Caco-2 (cell line): ENCODE measurements around the gene SLC15A1. TPM values are rescaled to one million over a fixed set of nuclear protein-coding genes. Genes with fewer than 3 reads are reported as not detected.
A peak's percentile ranks its signal among the peaks of the same experiment; 100 is the strongest.

Source experiments
- BruUV-seq: library from RNA; stranded (reverse); fragments of 400-500 nt; replicated peaks from 2 replicates; lab custom pipeline; 2021; lab: Mats Ljungman, UMichigan
- CTCF ChIA-PET: fragments of 300-600 bp; sonication (Branson Sonifier 250); formaldehyde crosslinking; loops from one replicate; lab custom pipeline; 2022; ENCODE audit warnings: antibody characterized with exemption; lab: Charles Lee
- POLR2A ChIA-PET: fragments of 300-600 bp; sonication (Branson Sonifier 250); formaldehyde crosslinking; loops from one replicate; lab custom pipeline; 2022; ENCODE audit warnings: antibody characterized with exemption; lab: Charles Lee
- DNase-seq, 2 experiments: peaks; one replicate each; pipeline versions ENCODE4 v3.0.0 to v3.0.0-alpha.2; 2020 to 2022
- H3K27me3 ChIP-seq: replicated peaks from 2 replicates; pipeline ENCODE4 v1.6.0; 2011; ENCODE audit warnings: low read length; ENCODE audit not compliant: control insufficient read depth, insufficient read depth
- H3K36me3 ChIP-seq: 2 replicates; pipeline ENCODE4 v1.5.1; 2011; ENCODE audit warnings: low read length; ENCODE audit not compliant: control insufficient read depth, insufficient read depth
- H3K4me1 ChIP-seq: fragments of 250-450 bp; sonication (Bioruptor Pico); 2 replicates; pipeline ENCODE4 v1.5.1; 2020; ENCODE audit warnings: mild to moderate bottlenecking
- H3K4me3 ChIP-seq: 2 replicates; pipeline ENCODE4 v1.5.1; 2011; ENCODE audit warnings: low read depth, mild to moderate bottlenecking, control low read depth, low read length
- H3K9me3 ChIP-seq: fragments of 250-450 bp; sonication (Bioruptor Pico); 2 replicates; pipeline ENCODE4 v1.5.1; 2020; ENCODE audit warnings: mild to moderate bottlenecking, moderate library complexity
- H3K27ac Mint-ChIP-seq: one replicate; pipeline ENCODE4 v1.8.0; 2022; ENCODE audit warnings: mixed read lengths; ENCODE audit not compliant: unreplicated experiment
- H3K27me3 Mint-ChIP-seq: one replicate; pipeline ENCODE4 v1.8.0; 2022; ENCODE audit warnings: mixed read lengths; ENCODE audit not compliant: insufficient read depth, unreplicated experiment
- H3K36me3 Mint-ChIP-seq: one replicate; pipeline ENCODE4 v1.8.0; 2022; ENCODE audit warnings: mild to moderate bottlenecking, mixed read lengths; ENCODE audit not compliant: insufficient read depth, unreplicated experiment
- H3K4me1 Mint-ChIP-seq: one replicate; pipeline ENCODE4 v1.8.0; 2022; ENCODE audit warnings: low read depth, mixed read lengths; ENCODE audit not compliant: unreplicated experiment
- H3K4me3 Mint-ChIP-seq: one replicate; pipeline ENCODE4 v1.8.0; 2022; ENCODE audit warnings: mild to moderate bottlenecking, moderate library complexity, mixed read lengths; ENCODE audit not compliant: unreplicated experiment
- H3K9me3 Mint-ChIP-seq: one replicate; pipeline ENCODE4 v1.8.0; 2022; ENCODE audit warnings: mixed read lengths; ENCODE audit not compliant: unreplicated experiment
- intact Hi-C: fragments of 100-400 bp; cut with micrococcal nuclease; formaldehyde crosslinking; loops from one replicate; pipeline ENCODE4 v1.10.0; 2022; ENCODE audit not compliant: unreplicated experiment
- total RNA-seq: library from RNA; stranded (reverse); gene quantifications from 2 replicates; pipeline ENCODE4 v1.2.3, GENCODE V29; 2022
- TF ChIP-seq, protein P1 (sequence below), 2 experiments: fragments of 200-600 bp in 1 of 2; IDR thresholded peaks; 1 replicate in 1 of 2; 2 replicates in 1 of 2; pipeline versions ENCODE4 v1.5.1 to v1.8.0; 2011 to 2022; ENCODE audit warnings: antibody characterized with exemption in 1 of 2, control low read depth in 1 of 2, inconsistent platforms in 1 of 2, low read depth in 1 of 2, low read length in 1 of 2, mild to moderate bottlenecking in 1 of 2, moderate library complexity in 1 of 2; ENCODE audit not compliant: insufficient read depth in 1 of 2, severe bottlenecking in 1 of 2, unreplicated experiment in 1 of 2

Gene SLC15A1
- total RNA-seq, 1 experiment from 2014 or later: 12.3 TPM

GRCh38 chr13:98751861-98752466, 508 bp downstream of the SLC15A1 start:
- no TSS peak for BruUV-seq

GRCh38 chr13:98751367-98751782, 1.1 kb downstream of the SLC15A1 start:
- DNase-seq: peak; percentile 88 to 91
- Mint-ChIP-seq H3K4me3 (peak overlapping the region; percentile 74), H3K9me3 (peaks cover 11% of the 10 kb centered on the region), H3K4me1 (peaks cover 14% of the 10 kb centered on the region), H3K27ac (peak overlapping the region; percentile 62), H3K27me3 (peaks cover 3% of the 10 kb centered on the region), H3K36me3 (peaks cover 6% of the 10 kb centered on the region)
- TF ChIP-seq, protein P1, sequence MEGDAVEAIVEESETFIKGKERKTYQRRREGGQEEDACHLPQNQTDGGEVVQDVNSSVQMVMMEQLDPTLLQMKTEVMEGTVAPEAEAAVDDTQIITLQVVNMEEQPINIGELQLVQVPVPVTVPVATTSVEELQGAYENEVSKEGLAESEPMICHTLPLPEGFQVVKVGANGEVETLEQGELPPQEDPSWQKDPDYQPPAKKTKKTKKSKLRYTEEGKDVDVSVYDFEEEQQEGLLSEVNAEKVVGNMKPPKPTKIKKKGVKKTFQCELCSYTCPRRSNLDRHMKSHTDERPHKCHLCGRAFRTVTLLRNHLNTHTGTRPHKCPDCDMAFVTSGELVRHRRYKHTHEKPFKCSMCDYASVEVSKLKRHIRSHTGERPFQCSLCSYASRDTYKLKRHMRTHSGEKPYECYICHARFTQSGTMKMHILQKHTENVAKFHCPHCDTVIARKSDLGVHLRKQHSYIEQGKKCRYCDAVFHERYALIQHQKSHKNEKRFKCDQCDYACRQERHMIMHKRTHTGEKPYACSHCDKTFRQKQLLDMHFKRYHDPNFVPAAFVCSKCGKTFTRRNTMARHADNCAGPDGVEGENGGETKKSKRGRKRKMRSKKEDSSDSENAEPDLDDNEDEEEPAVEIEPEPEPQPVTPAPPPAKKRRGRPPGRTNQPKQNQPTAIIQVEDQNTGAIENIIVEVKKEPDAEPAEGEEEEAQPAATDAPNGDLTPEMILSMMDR (IDR thresholded peaks at IDR 0.05; ENCODE audit: insufficient read depth in 1 of 2, low read depth in 1 of 2, low read length in 1 of 2, severe bottlenecking in 1 of 2, unreplicated experiment in 1 of 2): peak; percentile 12 to 38
- CTCF ChIA-PET: interaction anchor here (0.8 to 1.2 kb wide), 2 partner anchors 25 to 34 kb away, joined by 3 to 5 read pairs; no protein-coding TSS in a partner anchor
- POLR2A ChIA-PET: interaction anchor here (0.6 to 1.0 kb wide), 3 partner anchors 21 to 324 kb away, joined by 3 to 6 read pairs (median 3); no protein-coding TSS in a partner anchor
- intact Hi-C loops: loop anchor here (1.0 to 5.0 kb wide), 3 partner anchors 25 to 91 kb away; no protein-coding TSS in a partner anchor
- H3K36me3 ChIP-seq: no peaks in the 10 kb centered on the region
- H3K27me3 ChIP-seq: no peaks in the 10 kb centered on the region
- no peaks in the 10 kb centered on the region for H3K9me3 ChIP-seq
- no TSS peak for BruUV-seq
- peak overlapping the region; percentile 81 for H3K4me3 ChIP-seq
- peaks cover 12% of the 10 kb centered on the region for H3K4me1 ChIP-seq

More at GRCh38 chr13:98751861-98752466, 508 bp downstream of the SLC15A1 start:
- Mint-ChIP-seq H3K27ac (peak overlapping the region; percentile 62), H3K27me3 (peaks cover 3% of the 10 kb centered on the region), H3K4me1 (peaks cover 14% of the 10 kb centered on the region), H3K36me3 (peaks cover 6% of the 10 kb centered on the region), H3K9me3 (peaks cover 11% of the 10 kb centered on the region), H3K4me3 (peak overlapping the region; percentile 74)
- Histone ChIP-seq H3K27me3 (no peaks in the 10 kb centered on the region), H3K36me3 (no peaks in the 10 kb centered on the region), H3K9me3 (no peaks in the 10 kb centered on the region), H3K4me3 (peak overlapping the region; percentile 81), H3K4me1 (peaks cover 12% of the 10 kb centered on the region)
- TF ChIP-seq, protein P1 (IDR thresholded peaks at IDR 0.05; ENCODE audit: insufficient read depth in 1 of 2, low read depth in 1 of 2, low read length in 1 of 2, severe bottlenecking in 1 of 2, unreplicated experiment in 1 of 2): no peak
- intact Hi-C loops: loop anchor here (1.0 to 5.0 kb wide), 5 partner anchors 15 to 90 kb away; no protein-coding TSS in a partner anchor
- peak in 1 of 2 experiments; percentile 55 for DNase-seq
- ChIA-PET POLR2A (interaction anchor here (0.8 to 1.0 kb wide), 2 partner anchors 24 to 212 kb away, joined by 4 to 6 read pairs; no protein-coding TSS in a partner anchor), CTCF (interaction anchor here (1.2 kb wide), 1 partner anchor 24 kb away, joined by 5 read pairs; no protein-coding TSS in a partner anchor)

GRCh38 chr13:98749501-98749900, 3.0 kb downstream of the SLC15A1 start:
- H3K27me3 ChIP-seq: no peaks in the 10 kb centered on the region
- no peak overlapping the region for H3K4me3 ChIP-seq
- CTCF ChIA-PET: no interaction called here
- TF ChIP-seq, protein P1 (IDR thresholded peaks at IDR 0.05; ENCODE audit: insufficient read depth in 1 of 2, low read depth in 1 of 2, low read length in 1 of 2, severe bottlenecking in 1 of 2, unreplicated experiment in 1 of 2): no peak
- H3K9me3 ChIP-seq: no peaks in the 10 kb centered on the region
- no peak for DNase-seq
- Mint-ChIP-seq H3K27me3 (peaks cover 3% of the 10 kb centered on the region), H3K9me3 (peaks cover 11% of the 10 kb centered on the region), H3K4me1 (peaks cover 8% of the 10 kb centered on the region), H3K27ac (no peak overlapping the region), H3K36me3 (peaks cover 6% of the 10 kb centered on the region), H3K4me3 (no peak overlapping the region)
- no peaks in the 10 kb centered on the region for H3K36me3 ChIP-seq
- POLR2A ChIA-PET: no interaction called here
- no TSS peak for BruUV-seq
- peaks cover 12% of the 10 kb centered on the region for H3K4me1 ChIP-seq
- intact Hi-C loops: no loop called here
